Nephron progenitor cell (in vitro differentiated cells): ENCODE measurements around the gene ALPG.

Source experiments
- DNase-seq: peaks from one replicate; pipeline ENCODE4 v3.0.0; 2021
- H3K27ac Mint-ChIP-seq: 2 replicates; pipeline ENCODE4 v1.8.0; 2021; ENCODE audit warnings: mild to moderate bottlenecking, moderate library complexity, mixed read lengths
- H3K27me3 Mint-ChIP-seq: 2 replicates; pipeline ENCODE4 v1.8.0; 2021; ENCODE audit warnings: mild to moderate bottlenecking, low read depth, mixed read lengths; ENCODE audit not compliant: poor library complexity
- H3K36me3 Mint-ChIP-seq: 2 replicates; pipeline ENCODE4 v1.8.0; 2021; ENCODE audit warnings: low read depth, mixed read lengths
- H3K4me1 Mint-ChIP-seq: 2 replicates; pipeline ENCODE4 v1.8.0; 2021; ENCODE audit warnings: mixed read lengths
- H3K4me3 Mint-ChIP-seq: 2 replicates; pipeline ENCODE4 v1.8.0; 2021; ENCODE audit warnings: mild to moderate bottlenecking, moderate library complexity, mixed read lengths
- H3K9me3 Mint-ChIP-seq: 2 replicates; pipeline ENCODE4 v1.8.0; 2021; ENCODE audit warnings: mild to moderate bottlenecking, moderate library complexity, mixed read lengths
- CTCF ChIP-seq: fragments of 200-600 bp; sonication (generic); IDR thresholded peaks from 2 replicates; pipeline ENCODE4 v1.5.0; 2021; ENCODE audit warnings: antibody characterized with exemption

ALPG gene

GRCh38 chr2:232435805-232436204 is 29.2 kb downstream of the ALPG start:
- Mint-ChIP-seq H3K9me3 (no peaks in the 10 kb centered on the region), H3K4me3 (no peak overlapping the region), H3K36me3 (no peaks in the 10 kb centered on the region), H3K4me1 (peaks cover 7% of the 10 kb centered on the region), H3K27ac (no peak overlapping the region), H3K27me3 (peaks cover 41% of the 10 kb centered on the region)
- no peak for DNase-seq
- TF ChIP-seq CTCF: no peak

- peaks cover 46% of the 10 kb centered on the region for H3K27me3 Mint-ChIP-seq
- peaks cover 8% of the 10 kb centered on the region for H3K4me1 Mint-ChIP-seq
- no peaks in the 10 kb centered on the region for H3K9me3 Mint-ChIP-seq
- H3K4me3 Mint-ChIP-seq: no peak overlapping the region
- DNase-seq: no peak
- no peak overlapping the region for H3K27ac Mint-ChIP-seq
- TF ChIP-seq CTCF: no peak
- no peaks in the 10 kb centered on the region for H3K36me3 Mint-ChIP-seq
Measured at GRCh38 chr2:232436381-232437194, 29.9 kb downstream of the ALPG start.

GRCh38 chr2:232437195-232437571 is 30.5 kb downstream of the ALPG start:
- no peak for TF ChIP-seq CTCF
- DNase-seq: no peak
- Mint-ChIP-seq H3K4me1 (peaks cover 8% of the 10 kb centered on the region), H3K9me3 (no peaks in the 10 kb centered on the region), H3K27ac (no peak overlapping the region), H3K4me3 (no peak overlapping the region), H3K27me3 (peaks cover 46% of the 10 kb centered on the region), H3K36me3 (no peaks in the 10 kb centered on the region)

GRCh38 chr2:232438091-232438490 is 31.4 kb downstream of the ALPG start:
- Mint-ChIP-seq H3K4me1 (peaks cover 8% of the 10 kb centered on the region), H3K36me3 (no peaks in the 10 kb centered on the region), H3K27ac (no peak overlapping the region), H3K27me3 (peaks cover 46% of the 10 kb centered on the region), H3K4me3 (no peak overlapping the region), H3K9me3 (no peaks in the 10 kb centered on the region)
- no peak for DNase-seq
- no peak for TF ChIP-seq CTCF

- Mint-ChIP-seq H3K9me3 (no peaks in the 10 kb centered on the region), H3K27ac (no peak overlapping the region), H3K4me1 (peaks cover 9% of the 10 kb centered on the region), H3K36me3 (no peaks in the 10 kb centered on the region), H3K27me3 (peaks cover 47% of the 10 kb centered on the region), H3K4me3 (no peak overlapping the region)
- TF ChIP-seq CTCF: peak; percentile 62
- DNase-seq: peak; percentile 65
Measured at GRCh38 chr2:232438951-232439757, 32.5 kb downstream of the ALPG start.
